HepG2 (cell line): Measurements from ENCODE around the gene NFAT5. TPM values are rescaled to one million over a fixed set of nuclear protein-coding genes. Genes with fewer than 3 reads are reported as not detected.

Experiments used
- ADNP ChIP-seq: sonication (generic); formaldehyde crosslinking; IDR thresholded peaks from 2 replicates; pipeline ENCODE4 v1.4.0; 2020; ENCODE audit warnings: missing genetic modification reagents
- ARNT ChIP-seq: fragments of 450-650 bp; IDR thresholded peaks from 2 replicates; pipeline ENCODE4 v1.6.1; 2017
- ATF7-NPFF ChIP-seq: sonication (generic); formaldehyde crosslinking; IDR thresholded peaks from 2 replicates; pipeline ENCODE4 v1.8.1; 2023; ENCODE audit warnings: mild to moderate bottlenecking, low read depth, missing genetic modification reagents, moderate library complexity
- CHD4 ChIP-seq: fragments of 200-600 bp; sonication (generic); IDR thresholded peaks from 2 replicates; pipeline ENCODE4 v1.7.0; 2017; ENCODE audit warnings: mild to moderate bottlenecking, low read length, borderline replicate concordance
- DBP ChIP-seq: sonication (generic); formaldehyde crosslinking; IDR thresholded peaks from 2 replicates; pipeline ENCODE4 v1.4.0; 2020; ENCODE audit warnings: missing genetic modification reagents; ENCODE audit errors: not compliant biosample characterization
- ELF1 ChIP-seq: sonication (generic); formaldehyde crosslinking; IDR thresholded peaks from 2 replicates; pipeline ENCODE4 v1.4.0; 2020; ENCODE audit warnings: missing genetic modification reagents
- ISL2 ChIP-seq: sonication (generic); formaldehyde crosslinking; IDR thresholded peaks from 2 replicates; pipeline ENCODE4 v1.5.0; 2020; ENCODE audit warnings: missing genetic modification reagents
- LRRFIP1 ChIP-seq: sonication (generic); formaldehyde crosslinking; conservative IDR thresholded peaks from 2 replicates; pipeline ENCODE4 v1.4.0; 2020; ENCODE audit warnings: missing genetic modification reagents
- MXI1 ChIP-seq: IDR thresholded peaks from 3 replicates; pipeline ENCODE4 v1.6.1; 2012; ENCODE audit warnings: low read depth, low read length, inconsistent platforms, borderline replicate concordance
- NFRKB ChIP-seq: fragments of 450-650 bp; IDR thresholded peaks from 2 replicates; pipeline ENCODE4 v1.6.1; 2017
- SP140L ChIP-seq: sonication (generic); formaldehyde crosslinking; IDR thresholded peaks from 2 replicates; pipeline ENCODE4 v1.4.0; 2020; ENCODE audit warnings: missing genetic modification reagents, borderline replicate concordance
- SP5 ChIP-seq: IDR thresholded peaks from 2 replicates; pipeline ENCODE4 v1.6.1; 2016; ENCODE audit warnings: low read depth, borderline replicate concordance
- TBL1XR1 ChIP-seq: fragments of 150-350 bp; IDR thresholded peaks from 2 replicates; pipeline ENCODE4 v1.6.1; 2014; ENCODE audit warnings: borderline replicate concordance, low read length; ENCODE audit not compliant: partially characterized antibody
- YEATS4 ChIP-seq: sonication (generic); formaldehyde crosslinking; IDR thresholded peaks from 2 replicates; pipeline ENCODE4 v1.4.0; 2020; ENCODE audit warnings: missing genetic modification reagents, borderline replicate concordance
- ZBTB42 ChIP-seq: sonication (generic); formaldehyde crosslinking; IDR thresholded peaks from 2 replicates; pipeline ENCODE4 v1.5.0; 2020; ENCODE audit warnings: mild to moderate bottlenecking, missing genetic modification reagents
- ZKSCAN1 ChIP-seq: fragments of 150-350 bp; IDR thresholded peaks from 2 replicates; pipeline ENCODE4 v1.6.1; 2014; ENCODE audit warnings: low read length
- ZNF589 ChIP-seq: sonication (generic); formaldehyde crosslinking; conservative IDR thresholded peaks from 2 replicates; pipeline ENCODE4 v1.8.0; 2022; ENCODE audit warnings: mild to moderate bottlenecking, moderate library complexity, missing genetic modification reagents
- ZNF629 ChIP-seq: sonication (generic); formaldehyde crosslinking; conservative IDR thresholded peaks from 2 replicates; pipeline ENCODE4 v1.5.0; 2020; ENCODE audit warnings: missing genetic modification reagents
- polyA plus RNA-seq, 8 experiments: library from polyadenylated mRNA; depleted of rRNA in 3 of 8; stranded (reverse) in 7 of 8; unstranded in 1 of 8; fragments of >200 nt; fragmentation: Illumina TruSeq in 4 of 8; extraction: Trizol in 4 of 8; gene quantifications; 2 replicates each; pipeline versions ENCODE4 v1.2.1 to v1.2.3, GENCODE V29; 2011 to 2016; ENCODE audit warnings: low read depth in 4 of 8, missing spikeins in 1 of 8, mixed read lengths in 1 of 8; ENCODE audit not compliant: insufficient read depth in 1 of 8
- total RNA-seq, 5 experiments: library from RNA; depleted of rRNA; stranded (reverse); fragments of >200 nt; fragmentation: Illumina TruSeq; extraction: Trizol; gene quantifications; 2 replicates each; pipeline ENCODE4 v1.2.3, GENCODE V29; 2016; ENCODE audit warnings: low read depth in 1 of 5
- TF ChIP-seq, protein P1 (sequence below): IDR thresholded peaks from 2 replicates; pipeline ENCODE4 v1.6.1; 2016; ENCODE audit warnings: missing biosample characterization, missing genetic modification reagents, low read depth
- TF ChIP-seq, protein P2 (sequence below): sonication (generic); formaldehyde crosslinking; IDR thresholded peaks from 2 replicates; pipeline ENCODE4 v1.8.0; 2022; ENCODE audit warnings: low read depth, missing genetic modification reagents
- TF ChIP-seq, protein P3 (sequence below): sonication (generic); formaldehyde crosslinking; IDR thresholded peaks from 2 replicates; pipeline ENCODE4 v1.5.1; 2020; ENCODE audit warnings: mild to moderate bottlenecking, missing genetic modification reagents

The NFAT5 gene
- total and polyA plus RNA-seq, 2 of the 13 experiments (the other 11 are each of a cell fraction or from before 2014, with no cell fraction given), result 20.5 to 54.3 TPM

DNA sequence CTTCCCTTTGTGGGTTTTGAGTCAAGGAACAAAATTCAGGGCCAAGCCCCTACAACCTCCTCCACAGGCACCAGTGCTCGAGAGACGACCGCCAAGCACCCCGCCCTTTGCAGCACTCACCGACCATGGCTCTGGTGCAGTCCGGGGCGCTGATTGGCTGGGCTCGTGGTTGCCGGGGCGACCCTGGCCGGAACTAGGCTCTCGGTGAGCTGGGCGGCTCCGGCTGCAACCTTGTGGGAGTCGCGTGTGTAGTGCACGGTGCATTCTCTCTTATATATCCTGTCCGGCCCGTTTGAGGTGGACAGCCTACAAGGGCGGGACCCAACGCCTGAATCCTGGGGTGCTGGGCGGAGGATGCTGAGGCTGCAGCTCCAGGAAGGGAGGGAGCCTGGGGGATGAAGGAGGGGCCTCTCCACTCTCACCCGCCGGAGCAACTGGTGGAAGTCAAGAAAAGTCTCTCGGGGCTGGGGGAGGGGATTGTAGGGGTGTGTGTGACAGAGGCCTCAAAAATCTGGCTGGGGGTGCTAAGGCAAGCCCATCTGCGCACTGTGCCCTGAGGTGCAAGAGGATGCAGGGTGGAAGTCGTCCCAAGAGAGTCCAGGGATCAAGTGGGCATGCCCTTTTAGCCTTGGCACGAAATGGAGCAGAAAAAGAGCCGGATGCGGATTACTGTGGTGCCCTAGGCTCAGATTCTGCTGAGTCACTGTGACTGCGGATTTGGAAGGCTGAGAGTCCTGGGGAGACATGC is 160.7 kb downstream of the NFAT5 start, which contains the start of gene NQO1 (continued):
- TF ChIP-seq SP5, result peak; percentile 60
- no peak for TF ChIP-seq LRRFIP1 (CRISPR knock-in tag)
- no peak for TF ChIP-seq TBL1XR1
- TF ChIP-seq ADNP (CRISPR knock-in tag), result no peak
- 0 out of 2 replicates have a peak, but pooled peaks have one; percentile 52 for TF ChIP-seq ISL2 (CRISPR knock-in tag)
- TF ChIP-seq ARNT, result no peak
- TF ChIP-seq NFRKB, result no peak
- 0 out of 2 replicates have a peak, but pooled peaks have one; percentile 6 for TF ChIP-seq ZNF589
- 0 out of 2 replicates have a peak, but pooled peaks have one; percentile 48 for TF ChIP-seq CHD4
- TF ChIP-seq, protein P1, sequence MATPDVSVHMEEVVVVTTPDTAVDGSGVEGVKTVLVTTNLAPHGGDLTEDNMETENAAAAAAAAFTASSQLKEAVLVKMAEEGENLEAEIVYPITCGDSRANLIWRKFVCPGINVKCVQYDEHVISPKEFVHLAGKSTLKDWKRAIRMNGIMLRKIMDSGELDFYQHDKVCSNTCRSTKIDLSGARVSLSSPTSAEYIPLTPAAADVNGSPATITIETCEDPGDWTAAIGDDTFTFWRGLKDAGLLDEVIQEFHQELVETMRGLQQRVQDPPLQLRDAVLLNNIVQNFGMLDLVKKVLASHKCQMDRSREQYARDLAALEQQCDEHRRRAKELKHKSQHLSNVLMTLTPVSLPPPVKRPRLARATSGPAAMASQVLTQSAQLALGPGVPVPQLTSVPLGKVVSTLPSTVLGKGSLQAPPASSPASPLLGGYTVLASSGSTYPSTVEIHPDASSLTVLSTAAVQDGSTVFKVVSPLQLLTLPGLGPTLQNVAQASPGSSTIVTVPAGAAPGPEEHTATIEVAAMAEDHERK (CRISPR knock-in tag), result no peak
- TF ChIP-seq MXI1, result peak; percentile 97
- TF ChIP-seq, protein P2, sequence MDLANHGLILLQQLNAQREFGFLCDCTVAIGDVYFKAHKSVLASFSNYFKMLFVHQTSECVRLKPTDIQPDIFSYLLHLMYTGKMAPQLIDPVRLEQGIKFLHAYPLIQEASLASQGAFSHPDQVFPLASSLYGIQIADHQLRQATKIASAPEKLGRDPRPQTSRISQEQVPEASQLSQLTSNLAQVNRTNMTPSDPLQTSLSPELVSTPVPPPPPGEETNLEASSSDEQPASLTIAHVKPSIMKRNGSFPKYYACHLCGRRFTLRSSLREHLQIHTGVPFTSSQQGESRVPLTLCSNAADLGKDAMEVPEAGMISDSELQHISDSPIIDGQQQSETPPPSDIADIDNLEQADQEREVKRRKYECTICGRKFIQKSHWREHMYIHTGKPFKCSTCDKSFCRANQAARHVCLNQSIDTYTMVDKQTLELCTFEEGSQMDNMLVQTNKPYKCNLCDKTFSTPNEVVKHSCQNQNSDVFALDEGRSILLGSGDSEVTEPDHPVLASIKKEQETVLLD, result no peak
- no peak; the same call in 1 of the 2 replicates for TF ChIP-seq ZNF629 (CRISPR knock-in tag)
- TF ChIP-seq, protein P3, sequence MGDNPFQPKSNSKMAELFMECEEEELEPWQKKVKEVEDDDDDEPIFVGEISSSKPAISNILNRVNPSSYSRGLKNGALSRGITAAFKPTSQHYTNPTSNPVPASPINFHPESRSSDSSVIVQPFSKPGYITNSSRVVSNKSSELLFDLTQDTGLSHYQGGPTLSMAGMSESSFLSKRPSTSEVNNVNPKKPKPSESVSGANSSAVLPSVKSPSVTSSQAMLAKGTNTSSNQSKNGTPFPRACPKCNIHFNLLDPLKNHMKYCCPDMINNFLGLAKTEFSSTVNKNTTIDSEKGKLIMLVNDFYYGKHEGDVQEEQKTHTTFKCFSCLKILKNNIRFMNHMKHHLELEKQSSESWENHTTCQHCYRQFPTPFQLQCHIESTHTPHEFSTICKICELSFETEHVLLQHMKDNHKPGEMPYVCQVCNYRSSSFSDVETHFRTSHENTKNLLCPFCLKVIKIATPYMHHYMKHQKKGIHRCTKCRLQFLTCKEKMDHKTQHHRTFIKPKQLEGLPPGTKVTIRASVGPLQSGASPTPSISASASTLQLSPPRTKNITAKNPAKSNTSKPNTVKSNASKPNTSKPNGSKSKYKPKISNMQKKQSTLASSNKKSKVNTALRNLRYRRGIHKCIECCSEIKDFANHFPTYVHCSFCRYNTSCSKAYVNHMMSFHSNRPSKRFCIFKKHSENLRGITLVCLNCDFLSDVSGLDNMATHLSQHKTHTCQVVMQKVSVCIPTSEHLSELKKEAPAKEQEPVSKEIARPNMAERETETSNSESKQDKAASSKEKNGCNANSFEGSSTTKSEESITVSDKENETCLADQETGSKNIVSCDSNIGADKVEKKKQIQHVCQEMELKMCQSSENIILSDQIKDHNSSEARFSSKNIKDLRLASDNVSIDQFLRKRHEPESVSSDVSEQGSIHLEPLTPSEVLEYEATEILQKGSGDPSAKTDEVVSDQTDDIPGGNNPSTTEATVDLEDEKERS, result peak; percentile 54; the same call in 1 of the 2 replicates
- no peak; the same call in 1 of the 2 replicates for TF ChIP-seq ZBTB42 (CRISPR knock-in tag)
- TF ChIP-seq ELF1 (CRISPR knock-in tag), result peak; percentile 77
- TF ChIP-seq DBP (CRISPR knock-in tag), result no peak
- no peak for TF ChIP-seq SP140L (CRISPR knock-in tag)
- TF ChIP-seq ATF7-NPFF (CRISPR knock-in tag), result no peak; the same call in none of the 2 replicates
- TF ChIP-seq YEATS4 (CRISPR knock-in tag), result peak; percentile 67; the same call in 1 of the 2 replicates
- TF ChIP-seq ZKSCAN1, result no peak
